ENCODE data around the gene MYO9B. TPM values are rescaled to one million over a fixed set of nuclear protein-coding genes. Genes with fewer than 3 reads are reported as not detected.

Gene MYO9B
- polyA plus RNA-seq, 3 donors: 5.9 to 366 (median 7.5) TPM

GRCh38 chr19:17077447-17078028 lies 2.0 kb downstream of the MYO9B start:
- Mint-ChIP-seq H3K4me1 (peaks cover 68% of the 10 kb centered on the region), H3K36me3 (peaks cover 34 to 56% of the 10 kb centered on the region in 2 donors), H3K9me3 (no peaks in the 10 kb centered on the region), H3K4me3 (peak overlapping the region; percentile 99 to 100), H3K27me3 (ENCODE audit: low read depth in 3 of 3) (peaks cover 0 to 3% (median 0%) of the 10 kb centered on the region in 3 donors), H3K27ac (peak overlapping the region; percentile 75 to 98 (median 85))
- peaks cover 66% of the 10 kb centered on the region for H4K20me1 ChIP-seq (ENCODE audit: insufficient read depth, low read length)
- no peak for DNase-seq
- intact Hi-C loops (cut with micrococcal nuclease): loop anchor here (2.0 to 5.0 kb wide), 5 partner anchors 13 to 150 kb away; partner anchors contain the start of gene OCEL1 (in 1 of the 2)
- WGBS (ENCODE audit: insufficient coverage): 90% methylated on average over 12 of the region's 17 CpGs
- H3K36me3 ChIP-seq (replicated peaks in 1 of 2; ENCODE audit: control insufficient read depth in 1 of 2, insufficient read depth in 2 of 2, low read length in 2 of 2): peaks cover 2 to 18% of the 10 kb centered on the region in 2 donors
- H3K4me1 ChIP-seq (ENCODE audit: control insufficient read depth in 1 of 2, insufficient read depth in 2 of 2, low read length in 2 of 2): peaks cover 44 to 59% of the 10 kb centered on the region in 2 donors
- no peak for TF ChIP-seq CTCF (IDR thresholded peaks at IDR 0.05)
- no peaks in the 10 kb centered on the region for H3K9me3 ChIP-seq (replicated peaks in 1 of 2; ENCODE audit: control insufficient read depth in 1 of 2, insufficient read depth in 1 of 2, low read length in 2 of 2)
- H3K79me2 ChIP-seq (ENCODE audit: insufficient read depth, low read length): peaks cover 92% of the 10 kb centered on the region
- no peak overlapping the region for H3K9ac ChIP-seq (ENCODE audit: insufficient read depth, low read length, poor library complexity, severe bottlenecking)
- H3K27me3 ChIP-seq (ENCODE audit: control insufficient read depth in 2 of 2, insufficient read depth in 2 of 2, low read length in 2 of 2): no peaks in the 10 kb centered on the region
- H3K27ac ChIP-seq (ENCODE audit: low read depth in 1 of 2, low read length in 2 of 2): peak overlapping the region in 1 of 2 donors; percentile 91
- peak overlapping the region in 2 of 3 experiments; percentile 92 to 100 for H3K4me3 ChIP-seq (replicated peaks in 1 of 3; ENCODE audit: low read depth in 2 of 3, low read length in 3 of 3)
- H3K4me2 ChIP-seq (replicated peaks; ENCODE audit: extremely low read depth, low read length, poor library complexity, severe bottlenecking): peak overlapping the region; percentile 81
- H2AFZ ChIP-seq (ENCODE audit: insufficient read depth, low read depth, low read length, poor library complexity, severe bottlenecking): no peak overlapping the region

- Histone ChIP-seq H3K4me3 (replicated peaks in 1 of 3; ENCODE audit: low read depth in 2 of 3, low read length in 3 of 3) (peak overlapping the region in 1 of 3 experiments; percentile 100), H3K9me3 (replicated peaks in 1 of 2; ENCODE audit: control insufficient read depth in 1 of 2, insufficient read depth in 1 of 2, low read length in 2 of 2) (no peaks in the 10 kb centered on the region), H4K20me1 (ENCODE audit: insufficient read depth, low read length) (peaks cover 74% of the 10 kb centered on the region), H3K9ac (ENCODE audit: insufficient read depth, low read length, poor library complexity, severe bottlenecking) (no peak overlapping the region), H3K27ac (ENCODE audit: low read depth in 1 of 2, low read length in 2 of 2) (peak overlapping the region; percentile 33 to 91), H3K27me3 (ENCODE audit: control insufficient read depth in 2 of 2, insufficient read depth in 2 of 2, low read length in 2 of 2) (no peaks in the 10 kb centered on the region), H3K79me2 (ENCODE audit: insufficient read depth, low read length) (peaks cover 92% of the 10 kb centered on the region), H3K4me2 (replicated peaks; ENCODE audit: extremely low read depth, low read length, poor library complexity, severe bottlenecking) (peak overlapping the region; percentile 81), H2AFZ (ENCODE audit: insufficient read depth, low read depth, low read length, poor library complexity, severe bottlenecking) (no peak overlapping the region), H3K4me1 (ENCODE audit: control insufficient read depth in 1 of 2, insufficient read depth in 2 of 2, low read length in 2 of 2) (peaks cover 44 to 59% of the 10 kb centered on the region in 2 donors), H3K36me3 (replicated peaks in 1 of 2; ENCODE audit: control insufficient read depth in 1 of 2, insufficient read depth in 2 of 2, low read length in 2 of 2) (peaks cover 0 to 25% of the 10 kb centered on the region in 2 donors)
- Mint-ChIP-seq H3K27me3 (ENCODE audit: low read depth in 3 of 3) (peaks cover 0 to 3% (median 0%) of the 10 kb centered on the region in 3 donors), H3K4me3 (peak overlapping the region; percentile 67 to 100), H3K4me1 (peaks cover 73% of the 10 kb centered on the region), H3K27ac (peak overlapping the region; percentile 83 to 98 (median 85)), H3K36me3 (peaks cover 36 to 56% of the 10 kb centered on the region in 2 donors), H3K9me3 (no peaks in the 10 kb centered on the region)
- intact Hi-C loops (cut with micrococcal nuclease): loop anchor here (5.0 kb wide), 4 partner anchors 34 to 149 kb away; partner anchors contain the start of gene OCEL1 (in 1 of the 2)
- 76% methylated on average over 8 of the region's 19 CpGs for WGBS (ENCODE audit: insufficient coverage)
- TF ChIP-seq CTCF (IDR thresholded peaks at IDR 0.05): no peak
- peak; percentile 41 to 65 (median 52) for DNase-seq
Observed at GRCh38 chr19:17078036-17078919, 2.7 kb downstream of the MYO9B start.

All from CD14-positive monocyte (primary cell).